ENCODE results near the gene ANKRD12. TPM values are rescaled to one million over a fixed set of nuclear protein-coding genes. Genes with fewer than 3 reads are reported as not detected.
"Not testable (repeated sequence)": the region's sequence is repeated elsewhere in the genome, so short reads cannot be mapped to it uniquely, and the experiment has no call there.

Gene ANKRD12
- total RNA-seq, 1 experiment from 2014 or later, result 9.3 TPM

DNA sequence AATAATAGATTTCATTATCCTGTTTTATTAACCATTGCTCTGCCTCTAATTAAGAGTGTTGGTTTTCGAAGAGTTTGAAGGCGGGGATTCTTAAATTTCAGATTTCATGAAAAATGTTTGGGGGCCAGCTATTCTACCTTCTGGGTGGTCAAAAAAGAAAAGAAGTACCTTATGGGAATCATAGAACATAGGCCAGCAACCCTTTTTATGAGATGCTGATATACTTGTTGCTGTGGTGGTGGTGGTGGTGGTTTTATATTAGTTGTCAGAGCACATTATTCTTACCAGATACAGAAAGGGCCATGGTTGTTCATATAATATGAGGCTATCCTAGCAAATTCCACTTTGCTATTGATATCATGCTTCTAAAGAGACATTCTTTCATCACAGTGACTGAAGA is 4.4 kb downstream of the ANKRD12 start:
- DNase-seq (ENCODE audit: low read depth), result no peak

DNA sequence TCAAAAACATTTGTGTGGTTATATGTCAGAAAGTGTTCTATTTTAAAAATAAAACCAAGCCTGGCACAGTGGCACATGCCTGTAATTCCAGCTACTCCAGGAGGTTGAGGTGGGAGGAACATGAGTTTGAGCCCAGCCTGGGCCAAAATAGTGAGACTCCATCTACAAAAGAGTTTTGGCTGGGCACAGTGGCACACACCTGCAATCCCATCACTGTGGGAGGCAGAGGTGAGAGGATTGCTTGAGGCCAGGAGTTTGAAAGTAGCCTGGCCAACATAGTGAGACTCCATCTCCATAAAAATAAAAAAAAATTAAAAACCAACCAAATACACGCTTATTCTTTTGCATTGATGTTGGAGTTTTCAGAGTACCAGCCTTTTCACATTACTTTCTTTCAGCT is 9.6 kb downstream of the ANKRD12 start:
- no peak for DNase-seq (ENCODE audit: low read depth)

DNA sequence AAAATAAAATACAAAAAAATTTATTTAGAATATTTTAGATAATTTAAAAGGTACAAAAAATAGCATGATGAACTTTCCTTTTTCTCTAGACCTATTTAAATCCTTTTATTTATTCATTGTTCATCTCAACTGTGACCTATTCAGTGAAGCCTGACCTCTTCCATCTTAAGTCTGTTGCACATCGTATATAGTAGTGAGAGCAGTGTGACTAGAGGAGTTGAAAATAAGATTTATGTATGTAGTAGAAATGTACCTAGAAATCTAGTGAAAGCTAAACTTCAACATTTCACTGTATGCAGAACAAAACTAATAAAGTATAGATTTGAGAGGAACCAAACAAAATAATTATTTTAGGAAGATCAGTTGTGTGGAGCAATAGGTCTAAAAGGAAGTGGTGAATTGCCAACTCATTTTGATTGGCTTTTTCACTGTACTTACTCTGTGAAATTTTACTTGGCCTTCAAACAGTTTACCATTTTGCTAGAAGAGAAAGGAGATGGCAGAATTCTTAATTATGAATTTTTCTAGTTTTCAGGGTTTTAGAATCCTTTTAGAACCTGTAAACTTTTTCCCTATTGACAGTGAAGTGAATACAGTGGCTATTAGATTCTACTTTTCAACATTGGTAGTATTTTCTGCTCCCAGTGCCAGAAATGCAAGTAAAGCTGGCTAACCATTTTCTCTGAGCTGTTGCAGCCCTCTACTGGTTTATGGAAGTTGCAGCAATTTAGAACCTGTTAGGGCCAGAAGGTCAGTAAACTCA is 11.0 kb downstream of the ANKRD12 start:
- DNase-seq (ENCODE audit: low read depth), result peak; percentile 60

DNA sequence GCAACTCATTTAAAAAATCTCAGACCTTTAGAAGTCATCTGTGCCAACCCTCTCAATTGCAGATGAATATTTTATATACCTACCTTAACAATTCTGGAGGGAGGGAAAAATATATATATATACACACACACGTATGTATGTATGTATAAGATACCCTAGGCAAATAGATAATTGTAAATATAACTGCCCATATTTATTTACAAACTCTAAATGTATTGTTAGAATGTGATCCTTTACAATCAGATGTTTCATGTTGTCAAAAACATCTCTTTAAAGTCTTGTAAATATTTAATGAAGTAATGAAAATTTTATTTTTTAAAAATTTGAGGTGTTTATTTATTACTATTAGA is 11.6 kb downstream of the ANKRD12 start:
- DNase-seq (ENCODE audit: low read depth), result no peak

DNA sequence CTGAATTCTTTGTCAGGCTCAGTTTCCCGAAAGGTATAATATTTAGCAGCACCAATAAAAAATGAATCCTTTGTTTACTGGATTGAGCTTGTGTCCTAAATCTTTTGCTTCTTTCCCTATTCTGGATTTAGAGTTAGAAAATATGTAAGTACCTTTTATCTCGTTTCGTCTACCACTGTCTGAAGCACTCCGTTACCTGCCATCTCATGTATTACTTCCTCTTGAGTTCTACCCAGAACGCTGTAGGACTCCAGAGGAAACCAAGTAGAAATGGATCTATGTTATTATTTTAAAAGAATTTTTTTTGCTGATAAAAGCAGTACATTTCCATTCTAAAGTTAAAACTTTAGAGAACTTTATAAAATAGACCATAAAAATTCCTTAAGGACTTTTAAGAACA is 13.5 kb downstream of the ANKRD12 start:
- DNase-seq (ENCODE audit: low read depth), result no peak

DNA sequence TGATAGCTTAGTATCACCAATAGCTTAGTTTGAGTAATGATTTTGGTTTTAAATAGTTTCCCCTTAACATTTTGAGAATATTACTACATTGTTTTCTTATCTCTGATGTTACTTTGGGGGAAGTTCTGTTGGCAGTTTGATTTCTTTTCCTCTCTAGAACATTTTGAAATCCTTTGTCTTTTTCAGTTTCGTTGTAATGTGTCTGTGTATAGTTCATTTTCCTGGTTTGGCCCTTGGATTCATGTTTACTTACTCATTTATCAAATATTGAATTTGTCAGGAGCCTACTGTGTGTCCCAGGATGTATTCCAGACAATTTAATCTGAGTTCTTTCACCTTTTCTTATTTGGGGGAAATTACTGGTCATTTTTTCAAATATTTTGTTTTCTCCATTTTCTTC is 16.7 kb downstream of the ANKRD12 start:
- DNase-seq (ENCODE audit: low read depth), result no peak

DNA sequence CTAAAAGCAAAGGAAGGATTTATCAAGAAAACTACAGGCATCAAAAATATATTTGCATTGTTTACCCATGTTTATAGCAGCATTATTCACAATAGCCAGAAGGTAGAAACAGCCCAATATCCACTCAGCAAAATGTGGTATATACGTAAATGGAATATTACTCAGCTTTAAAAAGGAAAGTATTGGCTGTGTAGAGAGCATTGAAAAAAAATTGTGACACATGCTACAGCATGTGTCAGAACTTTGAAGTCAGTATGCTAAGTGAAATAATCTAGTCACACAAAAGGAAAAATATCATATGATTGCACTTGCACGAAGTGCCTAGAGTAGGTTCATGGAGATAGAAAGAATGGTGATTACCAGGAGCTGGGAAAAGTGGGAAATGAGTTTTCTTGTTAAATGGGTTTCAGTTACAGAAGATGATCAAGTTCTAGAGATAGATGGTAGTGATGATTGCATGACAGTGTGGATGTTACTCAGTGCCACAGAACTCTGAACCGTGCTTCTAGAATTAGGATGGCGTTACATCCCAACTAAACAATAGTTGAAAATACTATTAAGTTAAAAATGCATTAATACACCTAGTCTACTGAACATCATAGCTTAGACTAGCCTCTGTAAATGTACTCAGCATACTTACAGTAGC is 20.1 kb downstream of the ANKRD12 start:
- DNase-seq (ENCODE audit: low read depth), result no peak

DNA sequence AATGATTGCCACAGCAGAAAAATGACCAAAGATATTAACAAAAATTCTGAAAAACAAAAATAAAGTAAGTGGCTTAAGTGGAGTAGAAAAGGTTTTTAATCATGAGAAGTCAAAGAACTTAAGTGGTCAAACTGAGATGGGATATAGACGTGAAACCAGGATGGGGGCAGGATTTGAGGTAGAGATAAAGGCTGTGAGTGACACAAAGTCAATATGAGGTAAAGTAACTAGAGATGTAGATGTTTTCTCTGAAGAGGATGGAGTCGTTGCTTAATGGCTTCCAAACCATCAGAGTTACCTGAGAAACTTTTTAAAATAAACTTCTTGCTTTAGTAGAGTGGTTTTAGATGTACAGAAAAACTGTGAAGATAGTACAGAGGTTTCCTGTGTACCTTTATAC is 21.2 kb downstream of the ANKRD12 start:
- DNase-seq (ENCODE audit: low read depth), result no peak

DNA sequence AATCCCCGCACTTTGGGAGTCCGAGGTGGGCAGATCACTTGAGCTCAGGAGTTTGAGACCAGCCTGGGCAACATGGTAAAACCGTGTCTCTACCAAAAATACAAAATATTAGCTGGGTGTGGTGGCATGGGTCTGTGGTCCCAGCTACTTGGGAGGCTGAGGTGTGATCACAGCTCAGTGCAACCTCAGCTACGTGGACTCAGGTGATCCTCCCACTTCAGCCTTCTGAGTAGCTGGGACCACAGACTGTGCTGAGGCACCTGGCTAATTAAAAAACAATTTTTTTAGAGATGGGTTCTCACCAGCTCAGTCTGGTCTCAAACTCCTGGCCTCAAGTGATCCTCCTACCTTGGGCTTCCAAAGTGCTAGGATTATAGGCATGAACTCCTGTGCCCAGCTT is 23.4 kb downstream of the ANKRD12 start:
- no peak for DNase-seq (ENCODE audit: low read depth)

DNA sequence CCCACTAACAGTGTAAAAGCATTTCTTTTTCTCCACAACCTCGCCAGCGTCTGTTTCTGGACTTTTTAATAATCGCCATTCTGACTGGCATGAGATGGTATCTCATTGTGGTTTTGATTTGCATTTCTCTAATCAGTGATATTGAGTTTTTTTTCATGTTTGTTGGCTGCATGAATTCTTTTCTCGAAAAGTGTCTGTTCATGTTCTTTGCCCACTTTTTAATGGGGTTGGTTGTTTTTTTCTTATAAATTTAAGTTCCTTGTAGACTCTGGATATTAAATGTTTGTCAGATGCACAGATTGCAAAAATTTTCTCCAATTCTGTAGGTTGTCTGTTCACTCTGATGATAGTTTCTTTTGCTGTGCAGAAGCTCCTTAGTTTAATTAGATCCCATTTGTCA is 26.1 kb downstream of the ANKRD12 start:
- DNase-seq (ENCODE audit: low read depth), result not testable (repeated sequence)

DNA sequence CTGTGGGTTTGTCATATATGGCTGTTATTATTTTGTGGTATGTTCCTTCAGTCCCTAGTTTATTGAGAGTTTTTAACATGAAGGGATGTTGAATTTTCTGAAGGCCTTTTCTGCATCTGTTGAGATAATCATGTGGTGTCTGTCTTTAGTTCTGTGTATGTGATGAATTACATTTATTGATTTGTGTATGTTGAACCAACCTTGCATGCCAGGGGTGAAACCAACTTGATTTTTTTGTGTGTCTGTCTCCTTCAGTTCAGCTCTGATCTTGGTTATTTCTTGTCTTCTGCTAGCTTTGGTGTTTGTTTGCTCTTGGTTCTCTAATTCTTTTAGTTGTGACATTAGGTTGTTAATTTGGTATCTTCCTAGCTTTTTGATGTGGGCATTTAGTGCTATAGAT is 27.6 kb downstream of the ANKRD12 start:
- not testable (repeated sequence) for DNase-seq (ENCODE audit: low read depth)

DNA sequence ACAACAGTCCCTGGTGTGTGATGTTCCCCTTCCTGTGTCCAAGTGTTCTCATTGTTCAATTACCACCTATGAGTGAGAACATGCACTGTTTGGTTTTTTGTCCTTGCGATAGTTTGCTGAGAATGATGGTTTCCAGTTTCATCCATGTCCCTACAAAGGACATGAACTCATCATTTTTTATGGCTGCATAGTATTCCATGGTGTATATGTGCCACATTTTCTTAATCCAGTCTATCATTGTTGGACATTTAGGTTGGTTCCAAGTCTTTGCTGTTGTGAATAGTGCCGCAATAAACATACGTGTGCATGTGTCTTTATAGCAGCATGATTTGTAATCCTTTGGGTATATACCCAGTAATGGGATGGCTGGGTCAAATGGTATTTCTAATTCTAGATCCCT is 29.3 kb downstream of the ANKRD12 start:
- DNase-seq (ENCODE audit: low read depth), result not testable (repeated sequence)

DNA sequence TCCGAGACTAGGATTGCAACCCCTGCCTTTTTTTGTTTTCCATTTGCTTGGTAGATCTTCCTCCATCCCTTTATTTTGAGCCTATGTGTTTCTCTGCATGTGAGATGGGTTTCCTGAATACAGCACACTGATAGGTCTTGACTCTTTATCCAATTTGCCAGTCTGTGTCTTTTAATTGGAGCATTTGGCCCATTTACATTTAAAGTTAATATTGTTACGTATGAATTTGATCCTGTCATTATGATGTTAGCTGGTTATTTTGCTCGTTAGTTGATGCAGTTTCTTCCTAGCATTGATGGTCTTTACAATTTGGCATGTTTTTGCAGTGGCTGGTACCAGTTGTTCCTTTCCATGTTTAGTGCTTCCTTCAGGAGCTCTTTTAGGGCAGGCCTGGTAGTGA is 32.9 kb downstream of the ANKRD12 start:
- not testable (repeated sequence) for DNase-seq (ENCODE audit: low read depth)

DNA sequence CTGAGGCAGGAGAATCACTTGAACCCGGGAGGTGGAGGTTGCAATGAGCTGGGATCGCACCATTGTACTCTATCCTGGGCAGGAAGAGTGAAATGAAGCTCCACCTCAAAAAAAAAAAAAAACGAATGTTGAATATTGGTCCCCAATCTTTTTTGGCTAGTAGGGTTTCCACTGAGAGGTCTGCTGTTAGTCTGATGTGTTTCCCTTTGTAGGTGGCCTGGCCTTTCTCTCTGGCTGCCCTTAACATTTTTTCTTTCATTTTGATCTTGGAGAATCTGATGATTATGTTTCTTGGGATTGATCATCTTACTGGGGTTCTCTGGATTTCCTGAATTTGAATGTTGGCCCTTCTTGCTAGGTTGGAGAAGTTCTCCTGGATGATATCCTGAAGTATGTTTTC is 35.3 kb downstream of the ANKRD12 start:
- not testable (repeated sequence) for DNase-seq (ENCODE audit: low read depth)

DNA sequence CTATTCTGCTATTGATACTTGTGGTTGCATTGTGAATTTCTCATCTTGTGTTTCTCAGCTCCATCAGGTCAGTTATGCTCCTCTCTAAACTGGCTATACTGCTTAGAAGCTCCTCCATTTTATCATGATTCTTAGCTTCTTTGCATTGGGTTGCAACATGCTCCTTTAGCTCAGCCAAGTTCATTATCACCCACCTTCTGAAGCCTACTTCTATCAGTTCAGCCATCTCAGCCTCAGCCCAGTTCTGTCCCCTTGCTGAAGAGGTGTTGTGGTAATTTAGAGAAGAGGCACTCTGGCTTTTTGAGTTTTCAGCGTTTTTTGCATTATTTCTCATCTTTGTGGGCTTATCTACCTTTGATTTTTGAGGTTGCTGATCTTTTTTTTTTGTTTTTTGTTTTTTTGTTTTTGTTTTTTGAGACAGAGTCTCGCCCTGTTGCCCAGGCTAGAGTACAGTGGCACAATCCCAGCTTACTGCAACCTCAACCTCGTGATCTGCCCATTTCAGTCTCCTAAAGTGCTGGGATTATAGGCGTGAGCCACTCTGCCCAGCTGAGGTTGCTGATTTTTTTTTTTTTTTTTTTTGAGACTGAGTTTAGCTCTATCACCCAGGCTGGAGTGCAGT is 36.0 kb downstream of the ANKRD12 start:
- DNase-seq (ENCODE audit: low read depth), result no peak

DNA sequence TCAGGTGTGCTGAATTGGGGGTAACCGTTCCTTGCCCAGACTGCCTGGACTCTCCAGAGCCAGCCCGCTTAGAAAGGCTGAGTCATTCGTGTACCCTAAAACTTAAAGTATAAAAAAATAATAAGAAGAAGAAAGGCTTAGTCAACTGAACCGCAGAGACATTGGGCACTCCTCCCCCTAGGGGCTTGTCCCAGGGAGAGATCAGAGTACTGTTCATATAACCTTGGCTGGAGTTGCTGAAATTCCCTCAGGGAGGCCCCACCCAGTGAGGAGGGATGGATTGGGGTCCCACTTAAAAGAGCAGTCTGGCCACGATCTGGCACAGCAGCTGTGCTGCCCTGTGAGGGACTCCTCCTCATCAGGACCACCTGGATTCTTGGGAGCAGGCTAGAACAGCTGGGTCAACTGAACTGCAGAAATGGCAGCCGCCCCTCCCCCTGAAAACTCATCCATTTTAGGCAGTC is 37.2 kb downstream of the ANKRD12 start:
- no peak for DNase-seq (ENCODE audit: low read depth)

DNA sequence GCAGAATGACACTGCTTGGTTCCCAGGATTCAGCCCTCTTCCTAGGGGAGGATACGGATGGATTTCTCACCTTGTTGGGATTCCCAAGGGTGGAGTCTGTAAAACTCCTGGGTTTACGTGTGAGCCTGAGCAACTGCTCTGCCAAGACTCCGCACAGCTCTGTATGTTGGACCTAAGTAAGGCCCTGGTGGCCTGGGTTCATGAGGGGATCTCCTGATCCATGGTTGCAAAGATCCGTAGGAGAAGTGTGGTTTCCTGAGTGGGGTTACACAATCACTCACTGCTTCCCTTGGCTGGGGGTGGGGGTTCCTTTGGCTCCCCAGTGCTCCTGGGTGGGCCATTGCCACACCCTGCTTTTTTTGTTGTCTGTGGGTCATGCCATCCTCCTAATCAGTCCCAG is 37.7 kb downstream of the ANKRD12 start:
- no peak for DNase-seq (ENCODE audit: low read depth)

DNA sequence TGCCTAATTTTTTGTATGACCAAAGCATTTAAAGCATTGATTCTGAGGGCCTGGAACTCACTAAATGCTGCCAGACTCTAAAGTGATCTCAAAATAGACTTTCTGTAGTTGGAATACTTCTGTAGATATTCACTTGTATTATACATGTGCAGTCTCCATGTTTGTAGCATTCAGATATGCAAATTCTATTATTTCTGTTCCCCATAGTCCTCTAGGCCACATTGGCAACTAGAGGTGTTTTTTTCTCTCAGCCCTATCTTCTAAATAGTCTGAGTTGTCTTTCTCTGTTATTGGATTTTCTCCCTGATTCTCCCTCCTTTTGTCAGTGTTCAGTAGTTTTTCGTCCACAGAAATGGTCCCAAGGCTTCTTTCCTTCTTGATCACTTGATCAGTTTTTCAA is 38.5 kb downstream of the ANKRD12 start:
- DNase-seq (ENCODE audit: low read depth), result no peak

DNA sequence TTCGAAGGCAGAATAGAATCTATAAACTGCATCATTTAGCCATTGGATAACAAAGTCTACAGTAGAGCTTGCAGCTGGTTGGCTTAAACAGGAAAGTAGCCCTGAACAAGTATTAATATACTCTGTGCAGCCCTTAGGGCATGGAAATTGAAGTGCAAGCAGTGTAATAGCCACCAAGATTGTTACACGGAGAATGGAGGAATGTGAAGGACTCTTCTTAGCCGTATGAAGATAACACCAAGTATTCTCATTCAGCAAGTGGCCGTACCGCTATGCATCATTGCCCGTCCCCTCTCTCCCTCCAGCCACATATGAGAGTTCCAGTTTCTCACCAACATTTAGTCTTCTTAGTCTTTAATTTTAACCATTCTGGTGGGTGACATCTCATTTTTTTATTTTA is 40.5 kb downstream of the ANKRD12 start:
- DNase-seq (ENCODE audit: low read depth), result no peak

DNA sequence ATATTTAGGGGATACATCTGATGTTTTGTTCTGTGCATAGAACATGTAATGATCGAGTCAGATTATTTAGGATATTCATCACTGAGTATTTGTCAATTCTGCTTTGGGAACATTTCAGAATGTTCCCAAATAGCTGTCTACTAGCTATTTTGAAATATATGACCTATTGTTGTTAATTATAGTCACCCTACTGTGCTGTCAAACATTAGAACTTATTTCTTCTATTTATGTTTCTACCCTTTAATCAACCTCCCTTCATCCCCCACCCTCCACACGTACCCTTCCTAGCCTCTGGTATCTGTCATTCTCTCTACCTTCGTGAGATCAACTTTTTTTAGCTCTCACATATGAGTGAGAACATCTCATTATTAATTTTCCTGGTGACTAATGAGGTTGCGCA is 40.9 kb downstream of the ANKRD12 start:
- DNase-seq (ENCODE audit: low read depth), result no peak

DNA sequence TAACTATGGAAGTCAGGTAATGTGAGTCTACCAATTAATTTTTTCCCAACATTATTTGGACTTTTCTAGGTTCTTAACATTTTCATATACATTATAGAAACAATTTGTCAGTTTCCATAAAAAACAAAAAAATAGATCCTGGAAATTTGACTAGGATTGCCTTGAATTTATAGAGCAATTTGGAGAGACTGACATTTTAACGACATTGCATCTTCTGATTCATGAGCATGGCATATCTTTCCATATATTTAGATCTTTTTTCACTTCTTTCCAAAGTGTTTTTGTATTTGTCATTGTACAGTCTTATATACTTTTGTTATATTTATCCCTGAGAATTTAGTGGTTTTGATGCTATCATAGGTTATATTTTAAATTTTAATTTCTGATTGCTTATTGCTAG is 42.0 kb downstream of the ANKRD12 start:
- no peak for DNase-seq (ENCODE audit: low read depth)

DNA sequence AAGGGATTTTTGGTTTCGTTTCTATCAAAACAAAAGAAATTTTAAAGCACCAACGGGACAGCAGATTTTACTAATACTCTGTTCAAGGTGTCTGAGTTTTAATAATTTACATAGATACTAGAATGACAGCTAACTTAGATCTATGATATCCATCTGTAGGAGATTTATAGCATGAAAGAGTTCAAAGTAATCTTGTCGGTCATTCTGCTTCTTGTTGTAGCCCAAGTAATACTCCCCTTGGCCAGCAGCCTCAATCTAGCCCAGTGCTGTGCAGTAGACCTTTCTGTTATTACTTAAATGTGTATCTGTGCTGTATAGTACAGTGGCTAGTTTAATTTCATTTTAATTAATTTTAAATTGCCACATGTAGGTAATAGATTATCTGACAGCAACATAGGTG is 44.7 kb downstream of the ANKRD12 start:
- DNase-seq (ENCODE audit: low read depth), result no peak
